GM21526 (cell line): ENCODE data around the gene ATP6V1F.

Experiments
- ATAC-seq: cut with Tn5 transposase; IDR thresholded peaks from one replicate; pipeline ENCODE4 v1.9.1; 2021; ENCODE audit warnings: moderate library complexity; ENCODE audit not compliant: unreplicated experiment, low FRiP score

Gene ATP6V1F

DNA sequence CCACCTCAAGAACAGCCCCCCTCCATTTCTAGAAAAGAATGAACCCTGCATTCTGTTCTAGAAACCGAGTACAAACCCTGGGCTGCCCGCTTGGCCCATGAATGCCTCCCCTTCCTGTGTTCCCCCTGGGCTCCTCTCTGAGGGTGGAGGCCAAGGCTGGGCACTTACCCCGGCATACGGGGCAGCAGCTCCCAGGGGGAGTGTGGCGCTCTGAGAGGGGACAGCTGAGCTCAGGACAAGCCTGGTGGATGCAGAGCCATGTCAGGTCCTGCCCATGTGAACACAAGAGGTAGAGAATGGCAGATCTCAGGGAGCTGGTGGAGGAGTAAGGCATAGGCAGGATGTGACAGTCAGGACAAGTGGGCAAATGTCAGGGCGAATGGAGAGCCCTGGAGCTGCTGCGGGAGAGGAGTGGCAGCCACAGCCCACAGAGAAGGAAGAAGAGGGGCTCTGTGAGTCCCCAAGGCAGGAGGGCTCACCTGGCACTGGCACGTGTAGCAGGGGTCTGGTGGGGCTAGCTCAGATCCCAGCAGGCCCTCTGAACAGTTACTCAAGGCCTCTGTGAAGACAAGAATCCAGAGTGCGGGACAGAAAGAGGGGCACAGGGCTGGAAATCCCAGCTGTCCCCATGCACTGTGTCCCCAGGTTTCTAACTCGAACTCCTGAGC, 18.9 kb downstream of the ATP6V1F start:
- no peak for ATAC-seq

DNA sequence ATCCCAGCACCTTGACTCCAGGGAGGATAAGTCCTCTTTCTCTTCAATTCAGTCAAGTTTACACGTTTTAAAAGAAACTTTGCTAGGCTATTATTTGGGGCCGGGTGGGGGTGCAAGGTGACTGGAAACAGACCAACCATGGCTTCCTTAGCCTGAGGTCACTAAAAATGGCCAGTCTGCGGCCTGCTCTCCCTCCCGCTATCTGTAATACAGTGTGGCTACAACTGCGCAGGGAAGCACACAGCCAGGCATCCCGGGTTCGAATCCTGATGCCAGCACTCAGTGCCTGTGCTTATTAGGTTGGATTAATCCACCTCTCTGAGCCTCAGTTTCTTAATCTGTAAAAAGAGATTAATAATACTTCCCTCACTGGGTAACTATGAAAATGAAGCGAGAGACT, 19.5 kb downstream of the ATP6V1F start:
- ATAC-seq = no peak

DNA sequence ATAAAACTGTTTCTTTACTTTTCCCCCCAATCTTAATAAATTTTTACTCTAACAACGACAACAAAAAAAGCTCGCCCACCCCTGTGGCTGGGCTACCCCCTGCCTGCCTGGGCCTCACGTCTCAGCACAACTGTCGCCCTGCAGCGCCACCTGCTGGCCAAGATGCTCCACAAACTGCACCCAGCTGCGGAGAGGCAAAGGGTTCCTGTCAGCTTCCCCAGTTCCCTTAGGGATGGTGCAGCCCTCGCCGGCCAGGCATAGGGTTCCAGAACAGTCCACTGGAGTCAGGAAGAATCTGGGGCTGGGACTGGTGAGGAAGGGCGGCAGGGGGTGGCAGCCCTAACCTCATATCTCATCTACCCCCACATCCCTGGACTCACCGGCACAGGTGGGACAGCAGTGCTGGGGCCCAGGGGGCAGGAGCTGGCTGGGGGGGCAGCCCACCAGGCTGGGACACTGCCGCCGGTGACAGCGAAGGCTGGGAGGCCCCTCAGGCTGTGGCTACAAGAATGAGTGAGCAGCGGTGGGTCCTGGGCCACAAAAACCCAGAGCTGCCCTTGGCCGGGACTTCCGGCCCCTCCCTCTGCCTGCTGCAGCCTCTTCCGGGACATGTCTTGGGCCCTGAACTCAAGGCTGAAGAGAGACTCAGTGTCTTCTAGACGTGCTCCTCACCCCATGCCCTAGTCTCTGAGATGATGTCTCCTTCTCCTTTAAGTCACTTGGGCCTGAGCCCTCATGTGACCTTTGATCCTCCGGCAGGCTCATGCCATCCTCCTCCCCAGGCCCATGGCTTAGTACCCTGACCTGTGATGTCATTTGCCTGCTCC, 21.2 kb downstream of the ATP6V1F start:
- peak; percentile 54 for ATAC-seq

DNA sequence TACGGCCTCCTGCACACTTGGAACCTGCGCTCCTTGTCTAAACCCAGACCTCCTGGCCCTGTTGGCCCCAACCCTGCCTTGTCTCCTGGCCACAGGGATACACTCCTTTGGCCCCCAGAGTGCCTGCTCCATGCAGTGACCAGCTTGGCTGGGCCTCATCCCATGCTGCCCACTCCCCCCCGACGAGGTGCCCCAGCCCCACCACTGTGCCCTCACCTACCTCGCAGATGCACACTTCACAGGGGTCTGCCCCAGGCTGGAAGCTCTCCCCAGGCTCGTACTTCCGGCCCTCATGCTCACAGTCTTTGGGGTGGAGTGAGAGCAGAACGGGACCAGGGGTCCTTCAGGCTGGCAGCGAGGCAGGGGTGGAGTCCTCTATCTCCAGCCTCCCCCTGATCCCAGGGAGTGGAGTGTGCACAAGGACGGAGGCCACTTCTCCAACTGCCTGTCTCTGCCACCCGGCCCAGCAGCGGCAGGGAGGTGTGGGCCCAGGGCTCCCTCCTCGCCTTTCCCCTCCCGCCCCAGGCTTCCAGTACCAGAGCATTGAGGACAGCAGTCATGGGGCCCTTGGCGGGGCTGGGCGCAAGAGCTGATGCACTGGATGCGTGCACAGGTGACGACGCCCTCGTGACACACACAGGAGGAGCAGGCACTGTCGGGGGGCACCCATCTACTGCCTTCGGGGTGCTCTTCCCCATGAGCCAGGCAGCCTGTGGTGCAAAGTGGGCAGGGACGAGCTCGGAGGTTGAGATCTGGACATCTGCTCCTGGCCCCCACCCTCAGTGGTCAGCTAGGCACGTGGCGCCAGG, 22.1 kb downstream of the ATP6V1F start:
- no peak for ATAC-seq

DNA sequence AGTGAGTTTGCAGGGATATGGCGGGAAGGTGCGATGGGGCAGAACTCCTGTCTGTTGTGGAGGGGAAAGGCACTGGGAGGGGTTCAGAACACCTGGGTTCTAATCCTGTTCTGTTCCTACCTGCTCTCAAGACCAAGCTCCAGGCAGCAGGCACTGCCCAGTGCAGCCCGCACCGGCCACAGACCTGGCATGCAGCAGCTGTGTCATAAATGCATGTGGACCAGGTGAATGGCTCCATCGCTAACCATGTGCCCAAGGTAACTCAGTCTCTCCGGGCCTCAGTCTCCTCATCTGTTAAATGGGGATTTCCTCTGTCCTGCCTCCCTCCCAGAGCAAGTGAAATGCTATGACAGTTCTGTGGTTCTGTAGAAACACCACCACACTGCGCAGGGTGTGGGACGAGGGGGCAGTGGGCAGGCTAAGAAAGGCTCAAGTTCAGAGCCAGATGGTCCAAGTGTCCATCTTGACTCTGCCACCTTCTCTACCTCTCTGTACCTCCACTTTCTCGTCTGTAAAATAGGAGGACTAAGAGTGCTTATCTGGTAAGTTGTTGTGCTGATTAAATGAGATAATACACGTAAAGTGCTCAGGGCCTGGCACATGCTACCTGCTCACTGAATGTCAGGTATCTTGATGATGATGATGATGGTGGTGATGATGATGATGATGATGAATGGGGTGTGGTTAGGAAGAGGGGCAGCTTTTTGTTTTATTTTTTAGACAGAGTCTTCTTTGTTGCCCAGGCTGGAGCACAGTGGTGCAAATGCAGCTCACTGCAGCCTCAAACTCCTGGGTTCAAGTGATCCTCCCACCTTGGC, 22.9 kb downstream of the ATP6V1F start:
- no peak for ATAC-seq

DNA sequence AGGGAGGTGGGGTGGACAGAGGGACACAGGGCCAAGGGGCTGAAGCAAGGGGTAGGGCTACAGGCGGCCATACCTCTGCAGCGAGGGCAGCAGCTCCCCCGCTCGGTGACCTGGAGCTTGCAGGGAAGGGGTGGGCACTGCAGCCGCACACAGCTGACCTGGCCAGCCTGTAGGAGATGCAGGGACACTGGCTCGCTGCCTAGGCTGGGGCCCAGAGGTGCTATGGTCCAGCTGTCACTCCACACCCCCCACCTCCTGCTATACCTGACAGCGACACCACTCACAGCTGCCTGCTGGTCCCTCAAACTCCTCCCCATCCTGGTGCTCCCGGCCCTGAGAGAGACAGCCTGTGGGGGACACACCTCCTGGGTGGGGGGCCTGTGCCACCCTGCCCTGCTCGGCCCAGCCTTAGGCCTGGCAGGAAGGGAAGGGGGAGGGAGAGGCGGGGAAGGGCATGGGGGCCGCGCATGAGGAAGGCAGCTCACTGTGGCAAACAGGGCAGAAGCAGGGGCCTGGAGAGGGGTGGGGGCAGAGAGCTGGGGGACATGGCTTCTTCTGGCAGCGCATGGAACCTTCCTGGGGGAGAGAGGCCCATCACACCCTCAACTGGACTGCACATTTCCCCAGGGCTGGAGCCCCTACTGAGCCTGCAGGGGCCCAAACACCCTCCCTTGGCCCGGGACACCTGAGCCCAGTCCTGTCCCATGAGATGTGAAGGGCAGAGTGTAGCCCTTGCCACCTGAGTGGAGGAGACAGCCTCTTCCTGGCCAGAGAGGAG, 23.9 kb downstream of the ATP6V1F start:
- ATAC-seq = no peak

DNA sequence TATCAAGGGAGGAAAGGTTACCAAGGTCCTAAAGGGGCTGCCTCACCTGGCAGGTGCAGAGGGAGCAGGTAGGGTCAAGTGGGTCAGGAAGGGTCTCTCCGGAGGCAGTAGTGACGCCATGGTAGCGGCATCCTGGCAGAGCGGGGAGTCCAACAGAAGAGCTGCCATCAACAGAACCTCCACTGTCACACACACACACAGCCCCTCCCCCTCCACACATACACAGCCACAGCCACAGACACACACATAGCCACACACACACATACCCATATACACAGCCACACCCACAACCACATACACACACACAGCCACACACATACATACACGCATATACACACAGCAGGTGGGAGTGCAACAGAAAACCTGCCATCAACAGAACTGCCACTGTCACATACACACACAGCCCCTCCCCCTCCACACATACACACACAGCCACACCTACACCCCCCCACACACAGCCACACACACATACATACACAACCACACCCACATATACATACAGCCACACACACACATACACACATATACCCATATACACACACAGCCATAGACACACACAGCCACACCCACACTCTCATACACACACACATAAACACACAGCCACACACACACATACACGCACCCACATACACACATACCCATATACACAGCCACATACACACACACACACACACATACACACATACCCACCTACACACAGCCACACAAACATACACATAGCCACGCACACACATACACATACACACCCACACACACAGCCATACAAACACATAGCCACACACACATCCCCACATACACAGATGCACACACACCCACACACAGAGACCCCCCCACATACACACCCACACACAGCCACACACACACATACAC, 24.7 kb downstream of the ATP6V1F start:
- ATAC-seq = no peak

DNA sequence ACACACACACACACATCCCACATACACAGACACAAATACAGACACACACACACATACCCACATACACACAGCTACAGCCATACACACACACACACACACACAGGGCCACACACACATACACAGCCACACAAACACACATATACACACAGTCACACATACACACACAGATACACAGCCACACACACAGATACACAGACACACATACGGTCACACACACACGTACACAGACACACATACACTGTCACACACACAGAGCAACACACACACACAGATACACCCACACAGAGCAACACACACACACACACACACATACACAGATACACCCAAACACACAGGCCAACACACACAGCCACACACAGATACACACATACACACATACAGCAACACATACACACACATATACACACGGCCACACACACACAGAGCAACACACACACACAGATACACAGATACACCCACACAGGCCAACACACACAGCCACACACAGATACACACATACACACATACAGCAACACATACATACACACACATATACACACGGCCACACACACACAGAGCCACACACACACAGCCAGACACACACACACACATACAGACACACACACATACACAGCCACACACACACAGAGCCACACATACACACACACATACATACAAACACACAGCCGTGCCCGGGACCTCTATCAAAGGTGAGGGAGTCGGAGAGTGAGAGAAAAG, 25.5 kb downstream of the ATP6V1F start:
- no peak for ATAC-seq

DNA sequence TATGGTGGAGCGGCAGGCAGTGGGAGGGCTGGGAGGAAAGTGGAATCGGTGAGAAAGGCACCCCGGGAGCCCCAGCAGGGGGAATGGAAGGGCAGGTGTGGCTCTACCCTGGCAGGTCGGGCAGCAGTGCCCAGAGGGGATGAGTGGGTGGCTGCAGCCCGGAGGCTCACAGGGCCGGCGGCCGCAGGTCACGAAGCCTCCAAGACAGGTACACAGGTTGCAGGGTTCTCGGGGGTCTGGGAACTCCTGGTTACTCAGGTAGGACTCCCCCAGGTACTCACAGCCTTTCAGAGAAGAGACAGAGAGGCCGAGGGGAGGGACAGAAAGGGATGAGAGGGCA, 26.1 kb downstream of the ATP6V1F start:
- ATAC-seq = no peak

DNA sequence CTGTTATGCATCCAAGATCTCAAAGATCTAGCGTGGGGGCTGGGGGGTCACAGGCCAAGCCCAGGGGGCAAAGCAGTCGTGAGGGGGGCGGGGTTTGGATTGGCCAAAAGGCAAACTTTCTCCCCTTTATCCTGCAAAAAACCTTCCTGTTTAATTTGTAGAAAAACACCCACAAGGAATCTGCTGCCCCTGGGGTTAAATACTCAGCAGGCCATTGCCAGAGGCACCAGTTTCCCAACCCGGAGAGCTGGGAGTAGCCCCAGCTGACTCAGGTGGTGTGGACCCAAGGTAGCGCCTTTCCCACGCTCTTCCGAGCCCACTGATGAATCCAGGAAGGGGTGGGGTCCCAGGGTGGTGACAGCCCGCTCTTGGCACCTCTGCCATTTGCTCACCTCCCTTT, 26.5 kb downstream of the ATP6V1F start:
- ATAC-seq = no peak

DNA sequence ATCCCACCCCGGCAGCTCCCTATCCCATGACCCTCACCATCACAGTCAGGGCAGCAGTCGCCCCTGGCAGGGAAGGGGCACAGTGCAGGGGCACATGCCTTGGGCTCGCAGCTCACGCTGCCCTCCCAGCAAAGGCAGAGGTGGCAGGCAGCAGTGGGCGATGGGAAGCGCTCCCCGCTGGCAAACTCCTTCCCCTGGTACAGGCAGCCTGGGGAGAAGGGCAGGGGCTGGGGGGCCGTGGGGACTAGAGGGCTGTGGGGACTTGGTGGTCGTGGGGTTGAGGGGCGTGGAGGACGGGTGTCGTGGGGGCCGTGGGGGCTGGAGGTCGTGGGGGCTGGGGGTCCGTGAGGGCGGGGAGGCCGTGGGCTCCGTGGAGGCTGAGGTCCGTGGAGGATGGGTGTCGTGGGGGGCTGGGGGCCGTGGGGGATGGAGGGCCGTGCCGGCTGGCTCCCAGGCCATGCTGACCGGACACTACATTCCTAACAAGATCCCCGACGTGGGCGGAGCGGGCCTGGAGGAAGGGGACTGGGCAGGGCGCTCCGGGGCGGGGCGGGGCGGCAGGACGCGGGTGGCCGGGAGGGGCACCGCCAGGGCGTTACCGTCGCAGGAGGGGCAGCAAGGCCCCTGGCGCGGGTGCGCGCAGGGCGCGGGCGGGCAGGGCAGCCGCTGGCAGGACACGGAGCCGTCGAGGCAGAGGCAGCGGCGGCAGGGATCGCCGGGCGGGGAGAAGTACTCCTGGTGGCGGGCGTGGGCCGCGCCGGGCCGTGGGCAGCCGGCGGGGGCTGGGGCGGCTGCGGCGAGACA, 27.9 kb downstream of the ATP6V1F start:
- ATAC-seq = no peak

DNA sequence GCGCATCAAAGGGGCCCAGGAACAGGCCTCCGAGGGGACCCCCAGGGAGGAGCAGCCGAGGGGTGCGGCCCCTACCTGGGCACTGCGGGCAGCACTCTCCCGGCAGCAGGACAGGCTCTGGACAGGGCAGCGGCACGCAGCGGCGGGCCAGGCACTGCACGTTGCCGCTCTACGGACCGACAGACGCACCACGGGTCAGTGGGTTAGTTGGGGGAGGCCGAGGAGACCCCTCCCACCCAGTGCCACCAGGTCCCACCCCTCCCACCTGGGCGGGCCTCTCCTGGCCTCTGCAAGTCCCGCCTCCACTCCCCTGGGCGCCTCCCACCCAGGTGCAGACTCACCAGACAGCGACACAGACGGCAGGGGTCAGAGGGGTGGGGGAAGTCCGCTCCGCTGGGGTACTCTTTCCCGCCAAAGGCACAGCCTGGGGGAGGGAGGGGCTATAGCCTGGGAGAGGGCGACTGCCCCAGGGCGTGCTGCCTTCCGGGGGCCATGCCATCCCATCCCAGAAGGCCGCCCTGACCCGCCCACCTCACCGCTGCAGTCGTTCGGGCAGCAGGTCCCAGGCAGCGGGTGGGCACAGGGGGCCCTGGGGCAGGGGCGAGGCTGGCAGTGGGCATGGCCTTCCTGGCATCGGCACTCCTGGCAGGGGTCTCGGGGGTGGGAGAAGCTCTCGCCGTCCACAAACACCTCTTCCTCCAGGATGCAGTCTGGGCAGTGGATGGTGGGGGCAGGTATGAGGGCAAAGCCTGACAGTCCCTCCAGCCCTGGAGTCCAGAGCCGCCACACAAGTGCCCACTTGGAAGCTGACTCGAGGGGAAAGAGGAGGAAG, 28.7 kb downstream of the ATP6V1F start:
- no peak for ATAC-seq

DNA sequence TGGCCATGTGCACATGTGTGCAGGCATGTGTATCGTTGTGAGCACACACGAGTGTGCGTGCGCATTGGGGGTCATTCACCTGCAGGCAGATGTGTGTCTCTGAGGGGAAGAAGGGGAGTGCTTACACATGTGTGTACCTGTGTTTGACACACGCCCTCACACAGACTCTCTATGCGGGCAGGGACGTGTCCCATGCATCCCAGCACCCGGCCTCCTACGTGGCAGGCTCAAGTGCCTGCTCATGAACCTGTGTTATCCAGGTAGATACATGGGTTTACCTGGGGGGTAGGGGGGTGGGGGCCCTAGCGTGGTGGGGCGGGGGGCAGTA, 29.2 kb downstream of the ATP6V1F start:
- ATAC-seq = no peak

DNA sequence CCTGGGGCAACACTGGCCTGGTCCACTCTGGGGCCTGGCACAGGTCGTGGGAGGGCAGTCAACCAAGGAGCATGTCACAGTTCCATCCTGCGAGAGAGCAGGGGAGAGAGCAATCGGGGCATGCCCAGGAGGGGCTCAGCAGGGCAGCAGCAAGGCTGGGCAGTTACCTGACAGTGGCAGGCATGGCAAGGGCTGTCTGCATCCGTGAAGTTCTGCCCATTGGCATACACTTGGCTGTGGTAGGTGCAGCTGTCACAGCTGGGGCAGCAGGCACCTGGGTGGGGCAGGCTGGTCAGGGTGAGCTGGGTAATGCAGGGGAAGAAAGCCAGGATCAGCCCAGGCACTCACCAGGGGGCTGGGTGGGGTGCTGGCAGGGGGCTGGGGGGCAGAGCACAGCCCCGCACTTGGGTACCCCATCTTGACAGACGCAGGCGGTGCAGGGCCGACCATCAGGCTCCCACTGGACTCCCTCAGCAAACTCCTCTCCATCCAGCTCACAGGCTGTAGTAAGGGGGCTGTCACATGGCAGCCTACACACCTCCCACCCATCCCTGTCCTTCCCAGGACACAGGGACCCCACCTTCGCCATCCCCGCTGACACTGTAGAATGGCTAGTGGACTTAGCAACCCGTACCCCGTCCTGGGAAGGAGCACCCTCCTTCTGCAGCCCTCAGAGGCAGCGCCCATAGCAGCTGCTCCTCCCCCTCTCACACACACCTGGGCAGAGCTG, 30.0 kb downstream of the ATP6V1F start:
- no peak for ATAC-seq

DNA sequence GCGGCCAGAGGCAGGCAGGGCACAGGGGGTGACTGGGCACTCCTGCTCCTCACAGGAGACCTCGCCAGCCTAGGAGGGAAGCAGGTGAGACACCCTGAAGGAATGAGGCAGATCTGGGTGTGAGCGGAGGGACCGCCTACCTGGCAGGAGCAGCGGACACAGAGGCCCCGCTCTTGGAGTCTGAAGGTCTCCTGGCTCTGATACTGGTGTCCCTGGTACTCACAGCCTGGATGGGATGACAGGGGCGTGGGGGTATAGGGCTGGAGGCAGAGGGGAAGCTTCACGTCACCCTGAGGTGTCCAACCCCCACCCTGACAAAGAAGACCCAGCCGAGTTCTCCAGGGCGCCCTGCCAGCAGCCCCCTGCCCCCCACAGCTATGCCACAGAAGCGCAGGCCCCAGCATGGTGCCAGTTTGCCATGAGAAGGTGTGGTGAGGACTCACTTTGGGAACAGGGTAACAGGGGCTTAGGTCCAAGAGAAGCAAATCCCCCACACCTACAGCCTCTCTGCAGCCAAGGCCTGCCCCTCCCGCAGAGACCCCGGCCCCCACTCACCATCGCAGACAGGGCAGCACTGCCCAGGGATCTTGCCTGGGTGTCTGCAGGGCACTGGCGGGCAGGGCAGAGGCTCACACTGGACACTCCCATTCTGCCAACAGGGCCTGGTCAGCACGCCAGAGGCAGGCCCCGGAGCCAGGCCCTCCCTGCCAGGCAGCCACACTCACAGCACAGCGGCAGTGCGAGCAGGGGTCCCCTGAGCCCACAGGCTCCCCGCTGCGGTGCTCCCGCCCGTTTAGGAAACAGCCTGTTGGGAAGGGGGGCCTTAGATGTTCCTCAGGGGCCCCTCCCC, 30.8 kb downstream of the ATP6V1F start:
- ATAC-seq = no peak
